ENCODE measurements around the gene NGEF. TPM values are rescaled to one million over a fixed set of nuclear protein-coding genes. Genes with fewer than 3 reads are reported as not detected.

The NGEF gene
- total RNA-seq, 2 donors from 2014 or later, result 0.81 to 3.6 TPM

DNA sequence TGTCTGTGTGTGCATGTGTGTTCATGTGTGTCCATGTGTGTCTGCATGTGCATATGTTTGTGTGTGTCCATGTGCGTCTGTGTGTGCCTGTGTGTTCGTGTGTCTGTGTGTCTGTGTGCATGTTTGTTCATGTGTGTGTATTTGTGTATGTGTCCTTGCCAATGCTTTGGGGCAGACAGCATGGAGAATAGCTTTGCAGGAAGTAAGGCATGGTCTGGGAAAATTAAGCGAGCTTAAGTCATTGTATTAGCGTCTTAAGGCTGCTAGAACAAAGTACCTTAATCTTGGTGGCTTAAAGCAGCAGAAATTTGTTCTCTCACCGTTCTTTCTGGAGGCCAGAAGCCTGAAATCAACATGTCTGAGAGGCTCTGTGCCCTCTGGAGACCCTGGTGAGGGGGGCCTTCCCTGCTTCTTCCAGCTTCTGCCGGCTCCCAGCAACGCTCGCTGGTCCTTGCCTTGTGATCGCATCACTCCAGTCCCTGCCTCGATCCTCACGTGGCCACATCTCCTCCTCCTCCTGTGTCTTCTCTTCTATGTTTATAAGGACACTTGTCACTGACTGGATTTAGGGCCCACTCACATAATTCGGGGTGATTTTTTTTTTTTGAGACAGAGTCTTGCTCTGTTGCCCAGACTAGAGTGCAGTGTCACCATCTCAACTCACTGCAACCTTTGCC is 23.2 kb upstream of the NGEF start:
- DNase-seq (ENCODE audit: low spot score), result no peak

DNA sequence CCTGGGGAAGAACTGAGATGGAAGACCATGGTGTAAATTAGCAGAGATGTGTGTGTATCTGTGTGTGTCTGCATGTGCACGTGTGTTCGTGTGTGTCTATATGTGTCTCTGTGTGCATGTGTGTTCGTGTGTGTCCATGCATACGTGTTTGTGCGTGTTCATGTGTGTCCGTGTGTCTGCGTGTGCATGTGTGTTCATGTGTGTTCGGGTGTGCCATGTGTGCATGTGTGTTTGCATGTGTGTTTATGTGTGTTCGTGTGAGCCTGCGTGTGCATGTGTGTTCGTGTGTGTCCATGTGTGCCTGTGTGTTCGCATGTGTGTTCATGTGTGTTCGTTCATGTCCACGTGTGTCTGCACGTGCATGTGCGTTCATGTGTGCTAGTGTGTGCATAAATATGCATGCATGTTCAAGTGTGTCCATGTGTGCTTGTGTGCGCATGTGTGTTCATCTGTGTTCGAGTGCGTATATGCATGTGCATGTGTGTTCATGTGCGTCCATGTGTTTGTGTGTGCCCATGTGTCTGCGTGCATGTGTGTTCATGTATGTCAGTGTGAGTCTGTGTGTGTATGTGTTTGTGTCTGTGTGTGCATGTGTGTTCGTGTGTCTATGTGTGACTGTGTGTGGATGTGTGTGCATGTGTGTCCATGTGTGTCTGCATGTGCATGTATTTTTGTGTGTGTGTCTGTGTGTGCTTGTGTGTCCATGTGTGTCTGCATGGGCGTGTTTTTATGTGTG is 22.5 kb upstream of the NGEF start:
- Histone ChIP-seq H3K27ac (no peak overlapping the region), H3K4me3 (no peak overlapping the region), H3K9me3 (no peaks in the 10 kb centered on the region), H3K4me1 (ENCODE audit: control insufficient read depth in 1 of 2, low read depth in 2 of 2) (peaks cover 0 to 7% of the 10 kb centered on the region in 2 donors), H3K36me3 (no peaks in the 10 kb centered on the region), H3K27me3 (replicated peaks; ENCODE audit: insufficient read depth) (no peaks in the 10 kb centered on the region)
- ATAC-seq (ENCODE audit: insufficient number of reproducible peaks, low FRiP score, low read depth) (no peak), DNase-seq (ENCODE audit: low spot score) (no peak)
- TF ChIP-seq, protein P1, sequence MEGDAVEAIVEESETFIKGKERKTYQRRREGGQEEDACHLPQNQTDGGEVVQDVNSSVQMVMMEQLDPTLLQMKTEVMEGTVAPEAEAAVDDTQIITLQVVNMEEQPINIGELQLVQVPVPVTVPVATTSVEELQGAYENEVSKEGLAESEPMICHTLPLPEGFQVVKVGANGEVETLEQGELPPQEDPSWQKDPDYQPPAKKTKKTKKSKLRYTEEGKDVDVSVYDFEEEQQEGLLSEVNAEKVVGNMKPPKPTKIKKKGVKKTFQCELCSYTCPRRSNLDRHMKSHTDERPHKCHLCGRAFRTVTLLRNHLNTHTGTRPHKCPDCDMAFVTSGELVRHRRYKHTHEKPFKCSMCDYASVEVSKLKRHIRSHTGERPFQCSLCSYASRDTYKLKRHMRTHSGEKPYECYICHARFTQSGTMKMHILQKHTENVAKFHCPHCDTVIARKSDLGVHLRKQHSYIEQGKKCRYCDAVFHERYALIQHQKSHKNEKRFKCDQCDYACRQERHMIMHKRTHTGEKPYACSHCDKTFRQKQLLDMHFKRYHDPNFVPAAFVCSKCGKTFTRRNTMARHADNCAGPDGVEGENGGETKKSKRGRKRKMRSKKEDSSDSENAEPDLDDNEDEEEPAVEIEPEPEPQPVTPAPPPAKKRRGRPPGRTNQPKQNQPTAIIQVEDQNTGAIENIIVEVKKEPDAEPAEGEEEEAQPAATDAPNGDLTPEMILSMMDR (IDR thresholded peaks at IDR 0.05), result no peak

More for the DNA sequence above, 23.2 kb upstream of the NGEF start:
- no peak for ATAC-seq (ENCODE audit: insufficient number of reproducible peaks, low FRiP score, low read depth)
- Histone ChIP-seq H3K27me3 (replicated peaks; ENCODE audit: insufficient read depth) (no peaks in the 10 kb centered on the region), H3K9me3 (no peaks in the 10 kb centered on the region), H3K4me3 (no peak overlapping the region), H3K27ac (no peak overlapping the region), H3K36me3 (no peaks in the 10 kb centered on the region), H3K4me1 (ENCODE audit: control insufficient read depth in 1 of 2, low read depth in 2 of 2) (peaks cover 0 to 7% of the 10 kb centered on the region in 2 donors)
- TF ChIP-seq, protein P1 (IDR thresholded peaks at IDR 0.05), result no peak

DNA sequence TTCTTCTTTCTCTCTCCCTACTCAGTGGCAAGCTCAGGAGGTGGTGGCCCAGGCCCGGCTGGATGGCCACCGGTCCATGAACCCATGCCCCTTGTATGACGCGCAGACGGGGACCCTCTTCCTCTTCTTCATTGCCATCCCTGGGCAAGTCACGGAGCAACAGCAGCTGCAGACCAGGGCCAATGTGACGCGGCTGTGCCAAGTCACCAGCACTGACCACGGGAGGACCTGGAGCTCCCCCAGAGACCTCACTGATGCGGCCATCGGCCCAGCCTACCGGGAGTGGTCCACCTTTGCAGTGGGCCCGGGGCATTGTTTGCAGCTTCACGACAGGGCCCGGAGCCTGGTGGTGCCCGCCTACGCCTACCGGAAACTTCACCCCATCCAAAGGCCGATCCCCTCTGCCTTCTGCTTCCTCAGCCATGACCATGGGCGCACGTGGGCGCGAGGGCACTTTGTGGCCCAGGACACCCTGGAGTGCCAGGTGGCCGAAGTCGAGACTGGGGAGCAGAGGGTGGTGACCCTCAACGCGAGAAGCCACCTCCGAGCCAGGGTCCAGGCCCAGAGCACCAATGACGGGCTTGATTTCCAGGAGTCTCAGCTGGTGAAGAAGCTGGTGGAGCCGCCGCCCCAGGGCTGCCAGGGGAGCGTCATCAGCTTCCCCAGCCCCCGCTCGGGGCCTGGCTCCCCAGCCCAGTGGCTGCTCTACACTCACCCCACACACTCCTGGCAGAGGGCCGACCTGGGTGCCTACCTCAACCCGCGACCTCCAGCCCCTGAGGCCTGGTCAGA is 21.2 kb upstream of the NGEF start:
- DNase-seq (ENCODE audit: low spot score), result no peak
- no peaks in the 10 kb centered on the region for H3K9me3 ChIP-seq
- TF ChIP-seq, protein P1 (IDR thresholded peaks at IDR 0.05), result no peak
- ATAC-seq (ENCODE audit: insufficient number of reproducible peaks, low FRiP score, low read depth), result no peak
- H3K27me3 ChIP-seq (replicated peaks; ENCODE audit: insufficient read depth), result no peaks in the 10 kb centered on the region
- H3K4me3 ChIP-seq, result no peak overlapping the region
- H3K36me3 ChIP-seq, result no peaks in the 10 kb centered on the region
- no peak overlapping the region for H3K27ac ChIP-seq
- peaks cover 0 to 7% of the 10 kb centered on the region in 2 donors for H3K4me1 ChIP-seq (ENCODE audit: control insufficient read depth in 1 of 2, low read depth in 2 of 2)

DNA sequence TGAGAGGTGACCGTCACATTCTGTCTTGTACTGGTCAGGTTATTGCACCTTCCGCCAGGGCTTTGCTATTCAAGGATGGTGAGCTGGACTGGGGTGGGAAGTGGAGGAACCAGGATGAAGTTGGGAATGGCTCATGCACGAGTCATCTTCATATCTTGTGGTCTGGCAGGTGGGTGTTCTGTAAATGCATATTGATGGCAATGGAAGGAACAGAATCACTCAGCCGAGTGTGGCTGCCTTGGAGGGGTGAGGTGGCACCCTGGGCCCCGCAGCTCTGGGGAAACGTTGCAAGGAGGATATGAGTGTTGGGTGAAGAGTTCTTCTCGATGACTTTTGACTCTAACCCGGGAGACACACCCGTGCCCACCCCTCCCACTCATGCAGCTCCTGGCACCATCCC is 20.6 kb upstream of the NGEF start:
- TF ChIP-seq, protein P1 (IDR thresholded peaks at IDR 0.05), result no peak
- ATAC-seq (ENCODE audit: insufficient number of reproducible peaks, low FRiP score, low read depth) (no peak), DNase-seq (ENCODE audit: low spot score) (no peak)
- Histone ChIP-seq H3K4me3 (no peak overlapping the region), H3K36me3 (no peaks in the 10 kb centered on the region), H3K4me1 (ENCODE audit: control insufficient read depth in 1 of 2, low read depth in 2 of 2) (peaks cover 0 to 7% of the 10 kb centered on the region in 2 donors), H3K27me3 (replicated peaks; ENCODE audit: insufficient read depth) (no peaks in the 10 kb centered on the region), H3K9me3 (no peaks in the 10 kb centered on the region), H3K27ac (no peak overlapping the region)

Data from thoracic aorta (tissue), 2 donors.